ENCODE measurements around the gene UBAP2L. TPM values are rescaled to one million over a fixed set of nuclear protein-coding genes. Genes with fewer than 3 reads are reported as not detected.

Gene UBAP2L
- total and polyA plus RNA-seq, 2 donors (not counting 1 experiment from before 2014, with no cell fraction given), result 147 to 218 TPM

DNA sequence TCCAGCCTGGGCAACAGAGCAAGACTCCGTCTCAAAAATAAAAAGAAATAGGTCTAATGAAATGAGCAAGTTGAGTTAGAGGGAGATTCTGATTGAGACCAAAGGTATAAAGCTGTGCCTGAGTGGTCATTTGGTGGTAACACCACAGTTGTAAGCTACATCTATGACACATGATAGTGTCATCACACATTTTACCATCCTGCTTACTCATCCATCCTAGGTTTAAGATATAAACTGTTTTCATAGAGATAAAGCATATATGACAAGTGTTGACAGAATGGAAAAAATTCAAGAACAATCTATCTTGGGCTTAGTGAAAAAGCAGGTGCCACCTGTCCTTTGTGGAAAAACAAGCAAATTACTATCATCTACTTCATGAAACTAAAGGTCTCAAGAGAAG lies 7.5 kb upstream of the UBAP2L start:
- Histone ChIP-seq H4K20me1 (ENCODE audit: control insufficient read depth, insufficient read depth, low read length, poor library complexity, severe bottlenecking) (peaks cover 27% of the 10 kb centered on the region), H3K9ac (ENCODE audit: low read length) (no peak overlapping the region), H3K4me2 (replicated peaks; ENCODE audit: low read depth, low read length, poor library complexity, severe bottlenecking) (no peak overlapping the region), H3K27me3 (replicated peaks in 1 of 4; ENCODE audit: control extremely low read depth in 1 of 4, control insufficient read depth in 3 of 4, insufficient read depth in 4 of 4, low read length in 3 of 4) (no peaks in the 10 kb centered on the region), H3K9me3 (ENCODE audit: control extremely low read depth in 1 of 3, control insufficient read depth in 2 of 3, insufficient read depth in 1 of 3, low read length in 2 of 3) (no peaks in the 10 kb centered on the region), H3K36me3 (replicated peaks in 1 of 2; ENCODE audit: control extremely low read depth in 1 of 2, control insufficient read depth in 1 of 2, extremely low read depth in 1 of 2, insufficient read depth in 2 of 2, low read length in 1 of 2) (peaks cover 14 to 69% of the 10 kb centered on the region in 2 experiments), H3K4me3 (ENCODE audit: control extremely low read depth in 1 of 5, extremely low read depth in 1 of 5, insufficient read depth in 1 of 5, low read depth in 2 of 5, low read length in 4 of 5) (no peak overlapping the region), H2AFZ (ENCODE audit: insufficient read depth, low read depth, low read length, poor library complexity, severe bottlenecking) (no peak overlapping the region), H3K27ac (ENCODE audit: low read length in 2 of 2) (no peak overlapping the region), H3K4me1 (ENCODE audit: control insufficient read depth in 2 of 2, insufficient read depth in 2 of 2, low read length in 2 of 2) (peaks cover under 1 to 3% of the 10 kb centered on the region in 2 donors), H3K79me2 (ENCODE audit: control insufficient read depth, insufficient read depth, low read length) (peaks cover 52% of the 10 kb centered on the region)
- H3K4me3 Mint-ChIP-seq, result no peak overlapping the region
- ChIA-PET CTCF (no interaction called here), POLR2A (no interaction called here)
- ATAC-seq (ENCODE audit: low read depth) (no peak), DNase-seq (no peak)
- 100% methylated on average over 1 of the region's 1 CpG for WGBS (ENCODE audit: insufficient coverage)
- no peak overlapping the region for H3K27ac Mint-ChIP-seq
- TF ChIP-seq, protein P1, sequence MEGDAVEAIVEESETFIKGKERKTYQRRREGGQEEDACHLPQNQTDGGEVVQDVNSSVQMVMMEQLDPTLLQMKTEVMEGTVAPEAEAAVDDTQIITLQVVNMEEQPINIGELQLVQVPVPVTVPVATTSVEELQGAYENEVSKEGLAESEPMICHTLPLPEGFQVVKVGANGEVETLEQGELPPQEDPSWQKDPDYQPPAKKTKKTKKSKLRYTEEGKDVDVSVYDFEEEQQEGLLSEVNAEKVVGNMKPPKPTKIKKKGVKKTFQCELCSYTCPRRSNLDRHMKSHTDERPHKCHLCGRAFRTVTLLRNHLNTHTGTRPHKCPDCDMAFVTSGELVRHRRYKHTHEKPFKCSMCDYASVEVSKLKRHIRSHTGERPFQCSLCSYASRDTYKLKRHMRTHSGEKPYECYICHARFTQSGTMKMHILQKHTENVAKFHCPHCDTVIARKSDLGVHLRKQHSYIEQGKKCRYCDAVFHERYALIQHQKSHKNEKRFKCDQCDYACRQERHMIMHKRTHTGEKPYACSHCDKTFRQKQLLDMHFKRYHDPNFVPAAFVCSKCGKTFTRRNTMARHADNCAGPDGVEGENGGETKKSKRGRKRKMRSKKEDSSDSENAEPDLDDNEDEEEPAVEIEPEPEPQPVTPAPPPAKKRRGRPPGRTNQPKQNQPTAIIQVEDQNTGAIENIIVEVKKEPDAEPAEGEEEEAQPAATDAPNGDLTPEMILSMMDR (IDR thresholded peaks at IDR 0.05), result no peak
- no peak for TF ChIP-seq EZH2 (IDR thresholded peaks at IDR 0.05; ENCODE audit: borderline replicate concordance, insufficient read depth, low read depth, low read length, poor library complexity, severe bottlenecking)
- no peaks in the 10 kb centered on the region for H3K9me3 Mint-ChIP-seq (ENCODE audit: insufficient read depth)
- peaks cover 15% of the 10 kb centered on the region for H3K4me1 Mint-ChIP-seq
- intact Hi-C loops (cut with micrococcal nuclease), result no loop called here
- H3K27me3 Mint-ChIP-seq, result no peaks in the 10 kb centered on the region

DNA sequence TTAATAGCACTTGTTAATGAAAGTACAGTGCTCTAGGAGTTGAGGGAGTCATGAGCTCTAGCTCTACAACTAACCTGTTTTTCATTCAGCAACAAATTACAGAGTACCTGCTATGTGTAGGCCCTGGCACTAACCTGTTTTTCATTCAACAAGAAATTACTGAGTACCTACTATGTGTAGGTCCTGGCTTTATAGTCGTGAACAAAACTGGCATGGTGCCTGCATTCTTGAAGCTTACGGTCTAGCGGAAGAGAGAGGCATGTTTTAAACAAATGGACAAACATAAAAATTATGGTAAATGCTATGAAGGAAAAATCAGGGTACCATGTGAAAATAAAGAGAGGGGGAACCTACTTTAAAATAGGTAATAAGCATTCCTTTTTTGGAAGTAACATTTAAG lies 2.2 kb upstream of the UBAP2L start:
- H3K79me2 ChIP-seq (ENCODE audit: control insufficient read depth, insufficient read depth, low read length), result peaks cover 92% of the 10 kb centered on the region
- ATAC-seq (ENCODE audit: low read depth) (no peak), DNase-seq (no peak)
- ChIA-PET CTCF (interaction anchor here (0.7 to 3.4 kb wide), 3 partner anchors 19 to 53 kb away, joined by 3 to 14 read pairs (median 10); no protein-coding TSS in a partner anchor), POLR2A (no interaction called here)
- H3K27me3 Mint-ChIP-seq, result no peaks in the 10 kb centered on the region
- TF ChIP-seq, protein P1 (IDR thresholded peaks at IDR 0.05), result no peak
- TF ChIP-seq EZH2 (IDR thresholded peaks at IDR 0.05; ENCODE audit: borderline replicate concordance, insufficient read depth, low read depth, low read length, poor library complexity, severe bottlenecking), result no peak
- peaks cover 5 to 32% of the 10 kb centered on the region in 2 experiments for H3K36me3 ChIP-seq (replicated peaks in 1 of 2; ENCODE audit: control extremely low read depth in 1 of 2, control insufficient read depth in 1 of 2, extremely low read depth in 1 of 2, insufficient read depth in 2 of 2, low read length in 1 of 2)
- no CpG with 5 or more reads among the region's 3 CpGs for WGBS (ENCODE audit: insufficient coverage)
- peak overlapping the region in 1 of 2 donors; percentile 2 for H3K27ac ChIP-seq (ENCODE audit: low read length in 2 of 2)
- H3K4me1 ChIP-seq (ENCODE audit: control insufficient read depth in 2 of 2, insufficient read depth in 2 of 2, low read length in 2 of 2), result peaks cover 34% of the 10 kb centered on the region in 2 donors
- intact Hi-C loops (cut with micrococcal nuclease), result no loop called here
- H3K27me3 ChIP-seq (replicated peaks in 1 of 4; ENCODE audit: control extremely low read depth in 1 of 4, control insufficient read depth in 3 of 4, insufficient read depth in 4 of 4, low read length in 3 of 4), result no peaks in the 10 kb centered on the region
- H3K9ac ChIP-seq (ENCODE audit: low read length), result no peak overlapping the region
- H3K4me2 ChIP-seq (replicated peaks; ENCODE audit: low read depth, low read length, poor library complexity, severe bottlenecking), result peak overlapping the region; percentile 86
- H3K4me3 Mint-ChIP-seq, result peak overlapping the region; percentile 97
- no peaks in the 10 kb centered on the region for H3K9me3 Mint-ChIP-seq (ENCODE audit: insufficient read depth)
- H3K4me1 Mint-ChIP-seq, result peaks cover 54% of the 10 kb centered on the region
- no peak overlapping the region for H2AFZ ChIP-seq (ENCODE audit: insufficient read depth, low read depth, low read length, poor library complexity, severe bottlenecking)
- H3K27ac Mint-ChIP-seq, result peak overlapping the region; percentile 12
- no peaks in the 10 kb centered on the region for H3K9me3 ChIP-seq (ENCODE audit: control extremely low read depth in 1 of 3, control insufficient read depth in 2 of 3, insufficient read depth in 1 of 3, low read length in 2 of 3)
- peaks cover 33% of the 10 kb centered on the region for H4K20me1 ChIP-seq (ENCODE audit: control insufficient read depth, insufficient read depth, low read length, poor library complexity, severe bottlenecking)
- no peak overlapping the region for H3K4me3 ChIP-seq (ENCODE audit: control extremely low read depth in 1 of 5, extremely low read depth in 1 of 5, insufficient read depth in 1 of 5, low read depth in 2 of 5, low read length in 4 of 5)
